GDM1 (cell line): ENCODE data around the gene TBCE.

ENCODE experiments used
- DNase-seq: peaks from one replicate; lab custom pipeline; 2025; lab: John Stamatoyannopoulos, UW

The TBCE gene

GRCh38 chr1:235367000-235367908, at the start of gene TBCE:
TSS of gene TBCE (plus strand) at chr1:235367427. CDS start at chr1:235380050, 12,623 bp downstream.
- DNase-seq: peak; percentile 87

- no peak for DNase-seq
These were observed 48.0 kb upstream of the TBCE start for GRCh38 chr1:235319255-235319654.

- DNase-seq: no peak
These were observed 46.6 kb upstream of the TBCE start for GRCh38 chr1:235320521-235321179.

- no peak for DNase-seq
These were observed 42.9 kb upstream of the TBCE start for GRCh38 chr1:235324296-235324695.

GRCh38 chr1:235325139-235325538, 42.1 kb upstream of the TBCE start:
- DNase-seq: no peak

- DNase-seq: no peak
These were observed 41.4 kb upstream of the TBCE start for GRCh38 chr1:235325854-235326253.

- DNase-seq: no peak
These were observed 40.3 kb upstream of the TBCE start for GRCh38 chr1:235326719-235327558.

- no peak for DNase-seq
These were observed 39.5 kb upstream of the TBCE start, which contains the start of gene ARID4B for GRCh38 chr1:235327559-235328270. TSS of gene ARID4B (minus strand) at chr1:235328179. CDS start at chr1:235326919, 1,260 bp downstream.

GRCh38 chr1:235328271-235329138, 38.7 kb upstream of the TBCE start, which contains the start of gene GGPS1:
TSS of gene GGPS1 (plus strand) at chr1:235328570. CDS start at chr1:235335265, 6,695 bp downstream.
- peak; percentile 98 for DNase-seq

- no peak for DNase-seq
These were observed 37.9 kb upstream of the TBCE start for GRCh38 chr1:235329139-235329902.

- no peak for DNase-seq
These were observed 36.3 kb upstream of the TBCE start for GRCh38 chr1:235330918-235331285.

GRCh38 chr1:235331401-235331800, 35.8 kb upstream of the TBCE start:
- no peak for DNase-seq

- no peak for DNase-seq
These were observed 30.3 kb upstream of the TBCE start for GRCh38 chr1:235336903-235337302.

- DNase-seq: no peak
These were observed 27.5 kb upstream of the TBCE start for GRCh38 chr1:235339746-235340145.

- no peak for DNase-seq
These were observed 25.9 kb upstream of the TBCE start for GRCh38 chr1:235341334-235341733.

- no peak for DNase-seq
These were observed 25.2 kb upstream of the TBCE start for GRCh38 chr1:235342039-235342438.

- DNase-seq: no peak
These were observed 24.8 kb upstream of the TBCE start for GRCh38 chr1:235342471-235342870.

GRCh38 chr1:235343726-235344125, 23.5 kb upstream of the TBCE start:
- no peak for DNase-seq

- no peak for DNase-seq
These were observed 15.8 kb upstream of the TBCE start for GRCh38 chr1:235351441-235351840.

- no peak for DNase-seq
These were observed 15.3 kb upstream of the TBCE start for GRCh38 chr1:235351898-235352297.
